ENCODE results near the gene CD320. TPM values are rescaled to one million over a fixed set of nuclear protein-coding genes. Genes with fewer than 3 reads are reported as not detected.

Gene CD320
- total RNA-seq, 1 donor from 2014 or later, result 90.2 TPM

GRCh38 chr19:8252922-8253589 lies 55.1 kb downstream of the CD320 start:
- peaks cover 18% of the 10 kb centered on the region for H3K36me3 Mint-ChIP-seq (ENCODE audit: low read depth)
- H3K9me3 Mint-ChIP-seq, result no peaks in the 10 kb centered on the region
- peaks cover 3% of the 10 kb centered on the region for H3K4me1 Mint-ChIP-seq (ENCODE audit: low read depth)
- intact Hi-C loops (cut with micrococcal nuclease), result loop anchor here (1.0 to 10.0 kb wide), 2 partner anchors 95 to 308 kb away; partner anchors contain the start of gene TIMM44
- H3K27ac Mint-ChIP-seq, result no peak overlapping the region
- peak; percentile 73 for DNase-seq (ENCODE audit: low spot score)
- no peaks in the 10 kb centered on the region for H3K27me3 Mint-ChIP-seq (ENCODE audit: low read depth)
- no peak overlapping the region for H3K4me3 Mint-ChIP-seq (ENCODE audit: low read depth)

Other genes starting within 250 kb of the CD320 start
- not detected in 2 replicates for gene FBN3, start 158.8 kb downstream of the CD320 start, total RNA-seq
- 29.1 and 30.0 TPM in 2 replicates for gene CERS4, start 99.0 kb downstream of the CD320 start, total RNA-seq
- 48.6 and 54.5 TPM in 2 replicates for gene NDUFA7, start 13.0 kb upstream of the CD320 start, total RNA-seq
- gene RPS28, start 13.1 kb upstream of the CD320 start, total RNA-seq, result 1,945 and 1,967 TPM in 2 replicates
- 0.89 and 1.7 TPM in 2 replicates for gene KANK3, start 34.9 kb upstream of the CD320 start, total RNA-seq
- 7.1 and 7.4 TPM in 2 replicates for gene ANGPTL4, start 55.8 kb upstream of the CD320 start, total RNA-seq
- 85.9 and 86.1 TPM in 2 replicates for gene RAB11B, start 82.0 kb upstream of the CD320 start, total RNA-seq
- gene MARCHF2, start 104.9 kb upstream of the CD320 start, total RNA-seq, result 10.2 and 13.0 TPM in 2 replicates
- gene HNRNPM, start 136.6 kb upstream of the CD320 start, total RNA-seq, result 336 and 347 TPM in 2 replicates
- gene PRAM1, start 194.3 kb upstream of the CD320 start, total RNA-seq, result 0.43 and 0.83 TPM in 2 replicates
- 22.5 and 23.6 TPM in 2 replicates for gene ZNF414, start 205.8 kb upstream of the CD320 start, total RNA-seq